ENCODE data around the gene KCNK1.

The KCNK1 gene

DNA sequence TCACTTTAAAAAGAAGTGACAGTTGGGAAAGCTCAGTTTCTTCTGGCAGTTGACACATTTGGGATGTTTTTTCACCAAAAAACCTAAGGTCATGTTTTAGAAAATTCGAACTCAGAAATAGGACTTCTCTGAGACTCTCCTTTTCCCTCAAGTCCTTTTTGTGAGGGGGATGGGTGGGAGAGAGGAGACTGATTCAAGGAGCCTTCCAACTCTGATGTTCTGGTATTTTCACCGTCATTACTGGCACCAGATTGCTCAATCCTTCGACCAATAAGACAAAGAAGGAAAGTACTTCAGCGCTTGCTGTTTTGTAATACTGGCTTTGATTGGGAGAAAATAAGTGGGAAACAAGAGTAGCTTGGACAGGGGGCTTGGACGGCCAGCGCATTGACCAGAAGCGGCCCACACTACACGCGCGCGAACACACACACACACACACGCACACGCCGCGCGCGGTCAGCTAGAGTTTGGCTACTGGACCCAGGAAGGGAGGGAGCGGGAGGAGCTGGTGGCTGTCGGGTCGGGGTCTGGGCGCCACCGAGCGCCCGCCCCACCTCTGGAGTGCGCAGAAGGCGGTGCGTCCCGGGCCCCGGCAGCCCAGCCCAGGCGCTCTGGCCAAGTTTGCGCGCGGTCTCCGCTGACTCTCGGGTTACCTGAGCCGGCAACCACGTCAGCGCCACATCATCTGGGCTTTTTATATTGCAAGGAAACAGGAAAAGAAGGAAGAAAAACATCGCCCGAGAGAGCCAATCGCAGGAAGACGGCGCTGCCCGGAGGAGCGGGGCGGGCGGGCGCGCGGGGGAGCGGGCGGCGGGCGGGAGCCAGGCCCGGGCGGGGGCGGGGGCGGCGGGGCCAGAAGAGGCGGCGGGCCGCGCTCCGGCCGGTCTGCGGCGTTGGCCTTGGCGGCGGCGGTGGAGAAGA is at the start of gene KCNK1:
TSS of gene KCNK1 (plus strand) at position 855 of the 921 bp plus-strand sequence. CDS start at position 921, 66 bp downstream.
- DNase-seq, result peak; percentile 91

DNA sequence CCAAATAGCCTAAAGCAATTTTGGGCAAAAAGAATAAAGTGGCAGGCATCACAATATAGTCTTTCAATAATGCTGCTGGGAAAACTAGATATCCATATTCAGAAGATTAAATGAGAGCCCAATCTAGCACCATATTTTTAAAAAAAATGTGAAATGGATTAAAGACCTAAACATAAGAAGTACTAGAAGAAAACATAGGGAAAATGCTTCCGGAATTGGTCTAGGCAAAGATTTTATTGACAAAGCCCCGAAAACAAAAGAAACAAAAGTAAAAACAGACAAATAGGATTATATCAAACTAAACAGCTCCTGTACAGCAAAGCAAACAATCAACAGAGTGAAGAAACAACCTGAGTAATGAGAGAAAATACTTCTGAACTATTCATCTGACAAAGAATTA is 48.6 kb upstream of the KCNK1 start:
- DNase-seq, result no peak

DNA sequence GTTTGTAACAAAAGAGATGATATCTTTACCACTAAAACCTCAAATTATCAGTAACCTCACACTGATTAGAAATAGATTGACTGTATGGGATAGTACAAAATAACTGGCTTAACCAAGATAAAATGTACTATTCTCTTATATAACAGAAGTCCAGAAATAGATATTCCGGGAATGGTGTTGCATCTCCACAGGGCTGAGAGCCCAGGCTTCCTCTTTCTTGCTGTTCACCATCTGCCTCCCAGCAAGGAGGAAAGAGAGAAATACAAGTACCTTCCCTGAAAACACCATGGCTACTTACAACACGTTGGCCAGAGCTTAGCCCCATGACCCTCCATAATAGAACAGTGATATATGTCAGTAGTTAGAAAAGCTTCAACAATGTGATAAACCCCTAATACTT is 47.0 kb upstream of the KCNK1 start:
- DNase-seq, result no peak

DNA sequence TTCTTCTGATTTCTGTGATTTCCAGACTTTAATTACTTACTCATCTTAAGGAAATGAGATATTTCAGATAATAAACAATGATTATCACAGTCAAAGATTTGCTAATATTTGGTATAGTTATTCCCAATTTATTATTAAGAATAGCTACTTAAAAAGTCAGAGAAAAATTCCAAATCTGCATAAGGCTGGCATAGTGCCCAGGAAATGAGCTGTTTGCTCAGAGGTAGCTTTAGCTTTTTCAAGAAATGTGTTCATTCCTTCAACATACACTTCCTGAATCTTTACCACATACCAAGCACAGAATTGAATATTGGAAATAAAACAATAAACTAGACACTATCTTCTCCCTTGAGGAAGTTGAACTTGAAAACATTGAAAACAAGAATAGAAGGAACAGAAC is 44.3 kb upstream of the KCNK1 start:
- DNase-seq, result no peak

DNA sequence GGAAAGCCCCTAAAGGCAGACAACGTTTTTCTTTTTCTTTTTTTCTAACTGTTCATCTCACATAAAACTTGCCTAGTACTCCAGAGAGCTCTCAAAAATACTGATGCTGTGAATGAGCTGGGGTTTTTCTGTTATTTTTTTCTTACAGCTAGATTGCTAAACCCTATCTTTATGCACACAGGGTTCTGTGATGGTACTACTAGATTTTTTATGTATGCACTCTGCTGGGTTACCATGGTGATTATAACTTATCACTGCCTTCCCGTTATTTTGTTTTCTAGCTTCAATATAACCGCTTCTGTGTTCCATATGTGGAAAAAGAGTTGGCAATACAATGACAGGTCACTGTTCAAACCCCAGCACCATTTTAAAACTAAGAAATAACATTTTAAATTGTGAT is 43.7 kb upstream of the KCNK1 start:
- DNase-seq, result no peak

DNA sequence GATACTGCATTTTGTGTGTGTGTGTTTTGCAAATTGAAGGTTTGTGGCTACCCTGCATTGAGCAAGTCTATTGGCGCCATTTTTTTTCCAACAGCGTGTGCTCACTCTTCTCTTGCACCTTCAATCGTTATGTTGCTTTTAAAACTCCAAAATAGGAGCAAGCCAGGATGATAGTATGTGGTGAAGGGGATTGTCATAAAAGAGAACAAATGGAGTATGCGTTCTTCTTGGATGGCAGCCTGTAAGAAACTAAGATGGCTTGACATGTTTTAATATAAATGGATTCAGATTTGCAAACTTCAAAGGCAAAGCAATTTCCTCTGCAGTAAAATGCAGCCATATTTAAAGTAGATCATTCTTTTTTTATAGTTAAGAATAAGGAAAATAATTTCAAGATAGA is 43.2 kb upstream of the KCNK1 start:
- DNase-seq, result no peak

DNA sequence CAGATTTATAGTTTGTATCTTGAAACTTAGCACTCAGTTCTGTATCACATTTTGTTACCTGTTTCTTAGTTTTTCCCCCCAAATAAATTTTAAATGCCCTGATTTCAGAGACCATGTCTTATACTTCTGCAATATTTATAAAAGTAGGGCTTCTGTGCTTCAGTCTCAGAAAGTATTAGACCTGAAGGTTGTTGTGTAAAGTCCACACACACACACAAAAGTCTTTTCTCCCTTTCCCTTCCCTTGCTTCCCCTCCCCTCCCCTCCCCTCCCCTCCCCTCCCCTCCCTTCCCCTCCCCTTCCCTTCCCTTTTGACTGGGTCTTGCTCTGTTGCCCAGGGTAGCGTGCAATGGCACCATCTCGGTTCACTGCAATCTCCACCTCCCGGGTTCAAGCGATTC is 41.0 kb upstream of the KCNK1 start:
- no peak for DNase-seq

DNA sequence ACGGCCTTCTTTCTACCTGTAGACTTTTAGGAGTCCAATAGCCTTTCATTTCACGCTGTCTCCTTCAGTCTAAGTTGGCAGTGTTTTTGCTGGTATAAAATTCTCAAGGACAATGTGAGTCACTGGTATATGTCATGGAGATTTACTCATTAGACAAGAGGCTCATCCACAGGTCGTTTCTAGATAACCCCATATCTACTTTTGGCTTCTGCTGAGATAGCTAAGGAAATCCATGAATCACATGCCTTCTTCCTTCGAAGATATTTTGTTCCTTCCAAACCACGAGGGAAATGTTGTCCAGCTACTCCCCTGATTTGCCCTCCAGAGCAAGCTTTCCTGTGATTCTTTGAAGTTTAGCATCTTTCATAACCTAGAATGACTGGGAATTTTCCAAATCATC is 38.5 kb upstream of the KCNK1 start:
- DNase-seq, result no peak

DNA sequence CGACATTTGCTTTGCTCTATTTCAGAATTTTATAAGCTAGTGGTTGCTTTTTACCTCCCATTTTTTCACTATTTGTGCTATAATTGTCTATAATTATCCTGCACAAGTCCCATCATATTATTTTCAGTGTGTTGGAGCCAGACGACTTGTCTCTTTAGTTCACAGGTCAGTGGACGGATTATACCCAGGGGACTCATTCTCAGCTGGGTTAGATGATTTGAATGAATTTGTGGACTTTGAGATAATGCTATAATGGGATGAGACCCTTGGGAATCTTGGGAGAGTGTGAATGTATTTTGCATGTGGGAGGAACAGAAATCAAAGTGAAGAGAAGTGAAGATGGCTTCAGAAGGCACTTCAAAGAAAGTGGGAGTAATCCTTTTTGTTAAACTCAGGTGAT is 31.5 kb upstream of the KCNK1 start:
- no peak for DNase-seq

DNA sequence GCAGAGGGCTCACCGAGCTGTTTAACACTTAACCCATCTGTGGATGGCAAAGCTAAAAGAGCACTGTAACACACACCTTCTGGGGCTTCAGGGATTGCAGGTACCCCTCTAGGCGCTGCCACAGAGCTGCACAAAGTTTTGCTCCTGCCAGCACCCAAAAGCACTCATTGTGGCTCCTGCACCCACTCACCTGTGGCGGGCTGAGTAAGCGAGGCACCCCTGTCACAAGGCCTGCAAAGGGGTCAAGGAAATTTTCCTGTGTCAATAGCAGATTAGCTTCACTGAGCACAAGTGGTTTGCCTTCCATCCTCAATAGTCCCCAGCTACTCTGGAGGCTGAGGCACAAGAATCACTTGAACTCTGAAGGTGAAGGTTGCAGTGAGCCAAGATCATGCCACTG is 29.5 kb upstream of the KCNK1 start:
- no peak for DNase-seq

DNA sequence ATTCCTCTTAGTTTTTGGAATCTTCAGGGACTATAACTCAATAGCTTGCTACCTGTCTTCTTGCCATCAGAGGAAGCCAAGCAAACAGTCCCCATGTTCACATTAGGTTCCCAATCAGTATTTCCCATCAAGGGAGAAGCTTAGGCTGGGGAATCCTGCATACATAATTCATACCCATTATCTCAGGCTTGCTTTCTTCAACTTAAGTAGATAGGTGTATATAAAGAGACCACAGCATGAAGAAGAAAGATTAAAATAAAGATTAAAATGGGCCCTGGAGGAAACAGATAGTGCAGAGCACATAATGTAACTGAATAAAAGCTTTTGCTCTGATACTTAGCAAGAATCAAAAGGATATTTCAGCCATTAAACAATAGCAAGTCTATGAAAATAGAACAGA is 29.0 kb upstream of the KCNK1 start:
- no peak for DNase-seq

DNA sequence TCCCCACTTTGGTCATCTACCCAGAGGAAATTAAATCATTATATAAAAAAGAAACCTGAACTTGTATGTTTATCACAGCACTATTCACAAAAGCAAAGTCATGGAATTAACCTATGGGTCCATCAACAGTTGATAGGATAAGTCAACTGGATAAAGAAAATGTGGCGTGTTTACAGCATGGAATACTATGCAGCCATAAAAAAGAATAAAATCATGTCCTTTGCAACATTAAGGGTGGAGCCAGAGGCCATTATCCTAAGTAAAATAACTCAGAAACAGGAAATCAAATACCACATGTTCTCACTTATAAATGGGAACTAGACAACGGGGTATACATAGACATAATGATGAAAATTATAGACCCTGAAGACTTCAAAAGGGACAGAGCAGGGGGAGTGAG is 27.6 kb upstream of the KCNK1 start:
- no peak for DNase-seq

DNA sequence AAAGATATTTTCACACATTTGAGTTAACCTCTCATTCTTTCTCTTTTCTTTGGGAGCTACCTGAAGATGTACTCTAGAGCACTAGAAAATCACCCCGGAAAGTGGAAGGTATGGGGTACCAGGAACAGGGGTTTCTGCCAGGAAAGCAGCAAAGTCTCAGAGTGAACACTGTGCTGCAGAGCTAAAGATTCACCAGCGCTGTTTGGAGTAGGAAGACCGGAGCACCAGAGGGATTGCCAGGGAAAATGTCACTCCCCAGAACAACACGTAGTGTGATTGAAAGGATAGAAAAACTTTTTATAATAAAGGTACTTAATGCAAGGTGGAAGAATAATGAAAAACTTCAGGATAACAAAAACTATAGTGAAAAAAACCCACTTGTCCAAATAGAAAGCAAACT is 26.7 kb upstream of the KCNK1 start:
- no peak for DNase-seq

DNA sequence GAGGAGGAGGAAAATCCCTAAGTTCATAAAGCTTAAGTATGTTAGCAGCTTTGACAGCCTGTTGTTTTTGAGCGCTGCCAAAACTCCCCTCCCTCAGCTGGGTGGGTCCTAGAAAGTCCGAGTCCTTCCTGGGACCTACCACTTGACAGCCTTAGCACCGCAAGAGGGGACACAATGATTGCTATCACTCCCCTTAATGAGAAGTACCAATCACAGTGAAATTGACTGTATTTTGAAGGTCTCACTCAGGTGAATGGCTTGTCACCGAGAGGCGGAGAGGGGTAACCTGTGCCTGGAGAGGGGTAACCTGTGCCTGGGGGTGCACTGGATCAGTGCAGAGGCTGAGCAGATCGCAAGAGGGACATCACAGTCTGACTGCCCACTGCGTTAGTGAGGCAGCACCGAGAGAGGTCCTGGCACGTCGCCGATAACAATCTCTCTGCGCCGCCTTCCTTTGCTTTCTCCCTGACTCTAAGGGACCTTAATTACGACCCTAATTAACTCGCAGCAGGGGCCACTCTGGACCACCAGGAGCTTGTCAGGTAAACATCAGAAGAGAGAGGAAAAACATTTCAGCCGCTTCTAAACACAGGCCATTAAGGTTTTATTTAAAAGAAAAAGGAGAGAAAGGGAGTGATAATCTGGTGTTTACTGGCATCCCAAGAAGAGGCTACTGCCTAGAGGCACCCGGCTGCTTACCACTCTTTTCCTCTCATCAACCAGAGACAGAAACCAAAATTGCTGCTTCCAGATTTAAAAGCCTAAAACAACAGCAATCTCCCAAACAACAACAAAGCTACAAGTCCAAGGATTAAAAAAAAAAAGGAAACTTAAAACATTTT is 25.7 kb upstream of the KCNK1 start:
- no peak for DNase-seq

DNA sequence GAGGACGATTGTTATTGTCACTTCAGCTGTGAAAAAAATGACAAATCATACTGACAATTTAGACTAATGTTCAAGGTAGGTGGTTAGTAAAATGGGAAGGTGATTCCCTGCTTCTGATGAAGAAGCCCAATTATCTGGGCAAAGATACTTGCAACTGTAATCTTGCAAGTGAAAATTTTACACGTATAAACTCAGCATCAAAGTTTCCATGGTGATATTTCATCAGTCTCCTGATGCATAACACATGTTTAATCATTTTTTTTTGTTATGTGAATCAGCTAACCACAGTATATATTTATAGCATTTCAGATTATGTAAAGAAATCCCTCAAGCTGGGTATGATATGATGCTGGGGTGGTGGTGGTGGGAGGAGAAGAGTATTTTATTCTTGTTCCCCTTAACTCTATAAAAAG is 16.4 kb upstream of the KCNK1 start:
- DNase-seq, result no peak

DNA sequence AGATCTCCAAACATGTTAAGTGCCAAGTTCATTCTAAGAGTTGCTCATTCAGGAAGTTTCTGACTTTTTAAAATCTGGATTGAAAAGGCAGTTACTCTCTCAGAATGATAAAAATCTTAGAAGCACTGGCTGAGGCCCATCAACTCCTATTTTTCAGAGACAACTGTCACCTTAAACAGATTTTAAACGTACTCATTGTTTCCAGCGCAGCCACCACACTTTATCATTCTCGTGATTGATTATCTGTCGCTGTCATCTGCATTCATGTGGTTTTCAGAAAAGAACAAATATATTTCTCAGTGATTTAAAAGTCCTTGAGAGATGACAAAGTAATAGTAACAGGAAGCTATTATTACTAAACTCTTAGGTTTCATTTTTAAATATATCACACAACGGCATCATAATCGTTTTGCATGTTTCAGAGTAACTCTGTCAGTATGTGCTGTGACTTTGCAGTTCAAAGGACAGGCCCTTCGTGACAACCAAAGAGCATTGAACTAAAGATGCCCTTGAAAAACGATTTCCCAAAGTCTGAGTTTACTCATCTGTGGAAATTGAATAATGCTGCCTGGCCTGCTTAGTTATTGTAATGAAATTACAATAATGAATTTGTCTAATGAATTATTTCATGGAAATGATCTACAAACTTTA is 14.9 kb upstream of the KCNK1 start:
- DNase-seq, result no peak

DNA sequence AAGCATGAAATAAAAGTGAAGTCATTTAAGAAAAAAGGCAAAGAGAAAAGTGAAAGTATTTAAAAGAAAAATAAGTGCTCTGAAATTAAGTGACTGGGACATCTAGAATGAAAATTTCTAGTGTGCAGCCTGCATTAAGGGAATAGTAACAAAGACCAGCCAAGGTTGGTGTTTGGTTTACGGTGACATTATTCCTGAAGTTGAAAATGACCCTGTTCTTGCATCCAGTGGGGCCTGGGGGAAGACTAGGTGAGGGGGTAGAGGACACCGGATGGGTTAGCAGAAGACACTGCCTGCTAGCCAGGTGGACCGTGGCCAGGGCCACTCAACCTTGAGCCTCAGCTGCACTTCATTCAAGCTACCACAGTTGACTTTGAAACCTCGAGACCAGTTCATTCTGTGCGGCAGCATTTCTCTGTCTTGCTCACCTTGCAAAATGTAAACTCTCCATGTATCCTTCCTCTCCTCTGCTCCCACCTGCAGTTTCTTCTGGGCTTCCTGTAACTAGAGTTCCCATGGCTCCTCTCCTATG is 14.3 kb upstream of the KCNK1 start:
- DNase-seq, result no peak

DNA sequence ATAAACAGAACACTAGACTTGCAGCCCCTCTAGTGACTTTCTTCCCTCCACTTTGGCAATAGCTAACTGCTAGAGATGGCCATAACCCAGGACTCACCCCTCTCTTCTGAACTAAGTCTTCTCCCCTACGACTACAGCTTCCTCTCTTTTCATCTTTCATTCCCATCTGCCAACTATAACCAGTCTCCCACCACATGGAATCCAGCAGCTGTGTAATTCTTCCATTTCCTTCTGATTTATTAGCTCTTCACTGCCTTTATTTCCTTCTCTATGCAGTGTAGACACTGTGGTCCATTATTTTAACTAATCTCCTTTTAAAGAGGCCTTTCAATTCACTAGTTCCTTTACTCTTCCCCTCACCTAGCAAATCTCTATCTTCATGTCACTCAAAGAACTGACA is 13.4 kb upstream of the KCNK1 start:
- DNase-seq, result no peak

DNA sequence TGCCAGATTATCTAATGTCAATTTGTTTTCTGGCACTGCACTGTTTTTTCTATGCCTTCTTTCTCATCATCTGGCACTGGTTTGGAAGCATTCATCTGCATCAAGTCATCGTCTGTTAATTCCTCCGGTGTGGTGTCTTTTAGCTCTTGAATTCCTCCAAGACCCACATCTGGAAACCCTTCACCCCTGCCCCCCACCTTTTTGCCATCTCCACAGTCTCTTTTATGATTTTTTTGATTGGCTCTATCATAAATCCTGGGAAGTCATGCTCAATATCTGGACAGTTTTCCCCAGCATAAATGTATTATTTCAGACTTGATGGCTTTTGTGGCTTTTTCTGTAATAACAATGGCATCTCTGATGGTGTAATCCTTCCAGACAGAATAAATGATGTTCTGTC is 10.4 kb upstream of the KCNK1 start:
- no peak for DNase-seq

DNA sequence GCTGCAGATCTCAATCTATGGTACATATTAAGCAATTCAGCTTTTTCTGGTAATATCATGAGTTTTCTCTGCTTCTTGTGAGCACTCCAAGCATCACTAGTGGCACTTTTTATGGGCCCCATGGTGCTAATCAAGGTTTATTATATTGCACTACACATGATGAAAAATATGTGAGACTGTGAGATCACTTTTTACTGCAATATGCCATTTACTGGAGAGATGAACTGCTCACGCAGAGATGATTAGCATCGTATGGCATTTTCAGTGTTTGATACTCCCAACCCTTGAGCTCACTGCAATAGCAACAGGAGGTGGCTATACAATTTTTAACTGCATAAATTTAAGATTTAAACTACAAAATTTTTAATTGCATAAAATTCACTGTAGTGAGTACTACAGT is 8.7 kb upstream of the KCNK1 start:
- DNase-seq, result no peak

DNA sequence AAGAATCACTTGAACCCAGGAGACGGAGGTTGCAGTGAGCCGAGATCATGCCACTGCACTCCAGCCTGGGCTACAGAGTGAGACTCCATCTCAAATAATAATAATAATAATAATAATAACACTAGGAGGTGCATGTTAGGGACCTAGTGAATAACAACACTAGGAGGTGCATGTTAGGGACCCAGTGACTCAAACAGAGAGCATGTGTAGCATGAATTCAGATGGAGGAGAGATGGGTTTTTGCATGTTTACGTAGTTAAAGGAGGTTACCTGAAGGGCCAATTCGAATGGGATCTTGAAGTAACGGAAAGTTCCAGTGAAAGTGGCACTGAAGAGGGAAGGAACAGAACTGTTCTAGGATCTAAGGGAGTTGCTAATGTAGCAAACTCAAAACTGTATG is 7.1 kb upstream of the KCNK1 start:
- no peak for DNase-seq

DNA sequence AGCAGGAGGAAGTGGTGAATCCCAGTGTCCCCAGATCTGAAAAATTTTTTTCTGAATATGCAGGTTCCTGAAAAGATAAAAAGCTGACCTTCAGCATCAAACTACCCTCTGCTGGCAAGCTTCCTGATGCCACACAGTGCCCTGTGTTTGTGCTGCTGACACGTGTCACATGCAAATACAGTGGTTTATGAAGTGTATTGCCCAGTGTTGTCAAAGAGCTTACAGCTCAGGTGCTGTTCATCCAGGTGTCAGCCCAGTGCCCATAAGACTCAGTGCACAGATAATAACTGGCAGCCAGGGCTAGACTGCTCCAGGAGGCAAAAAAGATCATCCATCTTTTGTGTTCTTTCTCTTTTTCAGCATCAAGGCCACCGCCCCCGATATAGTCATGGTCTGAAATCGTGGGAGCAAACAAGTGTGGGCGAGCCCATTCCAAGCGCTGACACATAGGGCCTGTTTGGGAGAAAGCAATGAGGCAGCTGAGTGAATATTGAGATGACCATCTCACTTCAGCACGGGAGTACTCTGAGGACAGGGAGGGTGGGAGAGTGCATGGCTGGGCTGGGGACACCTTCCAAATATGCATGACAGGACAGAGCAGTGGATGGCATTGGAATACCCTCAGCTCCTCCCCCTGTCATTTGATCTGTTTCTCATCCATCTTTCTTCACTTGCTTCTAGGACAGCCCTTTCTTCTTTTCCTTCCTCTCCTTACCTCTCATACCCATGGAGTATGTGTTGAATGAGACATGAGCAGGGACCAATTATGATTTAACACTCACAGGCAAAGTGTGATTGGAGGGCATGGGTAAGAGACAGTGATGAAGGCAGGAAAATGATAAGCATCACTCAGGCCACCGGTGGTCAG is 6.4 kb upstream of the KCNK1 start:
- DNase-seq, result no peak

Data from left hindlimb (tissue), 1 donor.